BJ (cell line): ENCODE results near the gene GMNN. TPM values are rescaled to one million over a fixed set of nuclear protein-coding genes. Genes with fewer than 3 reads are reported as not detected.
A peak's percentile ranks its signal among the peaks of the same experiment; 100 is the strongest.
"Not testable (repeated sequence)": the region's sequence is repeated elsewhere in the genome, so short reads cannot be mapped to it uniquely, and the experiment has no call there.

Experiments
- CTCF ChIA-PET: fragments of 350-600 bp; formaldehyde crosslinking; extraction: SDS; loops from one replicate; lab custom pipeline; 2021; ENCODE audit warnings: antibody characterized with exemption, inconsistent platforms; lab: Yijun Ruan, JAX
- POLR2A ChIA-PET: fragments of 300-600 bp; sonication (Branson Sonifier 250); formaldehyde crosslinking; extraction: SDS; loops from one replicate; lab custom pipeline; 2021; ENCODE audit warnings: antibody characterized with exemption; lab: Charles Lee
- DNase-seq: peaks from one replicate; pipeline ENCODE4 v3.0.0-alpha.2; 2011; ENCODE audit warnings: low read depth
- H3K27me3 ChIP-seq: 2 replicates; pipeline ENCODE4 v1.6.0; 2011; ENCODE audit warnings: low read length; ENCODE audit not compliant: control insufficient read depth, insufficient read depth
- H3K36me3 ChIP-seq: 2 replicates; pipeline ENCODE4 v1.5.1; 2011; ENCODE audit warnings: low read length; ENCODE audit not compliant: control insufficient read depth, insufficient read depth
- H3K4me3 ChIP-seq: 2 replicates; pipeline ENCODE4 v1.5.1; 2011; ENCODE audit warnings: low read depth, mild to moderate bottlenecking, control low read depth, low read length
- CTCF ChIP-seq: IDR thresholded peaks from 2 replicates; pipeline ENCODE4 v1.5.1; 2011; ENCODE audit warnings: low read depth, mild to moderate bottlenecking, control low read depth, inconsistent platforms, low read length, moderate library complexity; ENCODE audit not compliant: insufficient read depth
- polyA plus RNA-seq: library from polyadenylated mRNA; depleted of rRNA; stranded (reverse); fragments of >200 nt; gene quantifications from 2 replicates; pipeline ENCODE4 v1.2.3, GENCODE V29; 2011

Gene GMNN
- polyA plus RNA-seq, 1 experiment = 13.4 TPM

- H3K4me3 ChIP-seq = no peak overlapping the region
- no peaks in the 10 kb centered on the region for H3K27me3 ChIP-seq
- DNase-seq = no peak
- POLR2A ChIA-PET = no interaction called here
- CTCF ChIA-PET = interaction anchor here (1.0 kb wide), 1 partner anchor 11 kb away, joined by 3 read pairs; no protein-coding TSS in a partner anchor
- no peak for TF ChIP-seq CTCF
- H3K36me3 ChIP-seq = no peaks in the 10 kb centered on the region
Measured at GRCh38 chr6:24761851-24762250, 12.9 kb upstream of the GMNN start.

- ChIA-PET POLR2A (no interaction called here), CTCF (interaction anchor here (0.6 kb wide), 1 partner anchor 27 kb away, joined by 3 read pairs; no protein-coding TSS in a partner anchor)
- H3K4me3 ChIP-seq = no peak overlapping the region
- H3K36me3 ChIP-seq = no peaks in the 10 kb centered on the region
- no peak for DNase-seq
- TF ChIP-seq CTCF = no peak
- H3K27me3 ChIP-seq = no peaks in the 10 kb centered on the region
Measured at GRCh38 chr6:24763578-24763977, 11.2 kb upstream of the GMNN start.

GRCh38 chr6:24764833-24765828 lies 9.6 kb upstream of the GMNN start:
- POLR2A ChIA-PET, H3K27me3 ChIP-seq, DNase-seq, H3K4me3 ChIP-seq, H3K36me3 ChIP-seq: not testable (repeated sequence)
- CTCF ChIA-PET = interaction anchor here (0.9 to 6.3 kb wide), 4 partner anchors 183 to 244 kb away, joined by 3 to 61 read pairs (median 3); no protein-coding TSS in a partner anchor

GRCh38 chr6:24765968-24766367 lies 8.8 kb upstream of the GMNN start:
- DNase-seq, POLR2A ChIA-PET, H3K4me3 ChIP-seq, H3K36me3 ChIP-seq, H3K27me3 ChIP-seq: not testable (repeated sequence)
- CTCF ChIA-PET = interaction anchor here (0.9 to 6.3 kb wide), 7 partner anchors 54 to 245 kb away, joined by 3 to 61 read pairs (median 4); no protein-coding TSS in a partner anchor

DNA sequence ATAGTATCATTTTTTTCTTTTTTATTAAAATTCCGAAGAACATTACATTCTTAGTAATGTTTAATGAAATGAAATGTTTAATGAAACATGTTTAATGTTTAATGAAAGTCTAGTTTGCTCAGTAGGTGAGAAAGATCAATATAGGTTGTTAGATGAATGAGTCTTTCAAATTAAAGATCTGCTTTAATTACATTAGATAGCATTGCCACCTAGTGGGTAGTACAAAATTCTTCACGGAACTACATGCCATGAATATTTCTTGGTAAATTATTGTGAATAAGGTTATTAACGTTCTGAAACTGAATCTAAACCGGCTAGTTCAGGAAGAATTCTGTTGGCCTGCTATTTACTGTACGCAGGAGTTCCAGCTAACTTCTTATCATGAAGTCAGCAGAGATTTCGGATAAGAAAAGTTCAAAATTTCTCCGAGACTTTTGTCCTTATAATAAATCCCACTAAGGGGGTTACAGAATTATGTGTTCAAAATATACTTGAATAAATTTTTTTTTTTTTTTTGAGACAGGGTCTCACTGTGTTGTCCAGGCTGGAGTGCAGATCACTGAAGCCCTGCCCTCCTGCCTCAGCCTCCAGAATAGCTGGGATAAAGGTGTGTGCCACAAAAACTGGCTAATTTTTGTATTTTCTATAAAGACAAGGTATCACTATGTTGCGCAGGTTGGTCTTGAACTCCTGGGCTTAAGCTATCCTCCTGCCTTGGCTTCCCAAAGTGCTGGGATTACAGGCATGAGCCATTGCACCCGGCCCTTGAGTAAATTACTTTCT lies 7.9 kb upstream of the GMNN start:
- Histone ChIP-seq H3K36me3 (no peaks in the 10 kb centered on the region), H3K4me3 (no peak overlapping the region), H3K27me3 (no peaks in the 10 kb centered on the region)
- DNase-seq = no peak
- peak; percentile 30; the same call in 1 of the 2 replicates for TF ChIP-seq CTCF
- ChIA-PET POLR2A (no interaction called here), CTCF (interaction anchor here (0.6 to 6.3 kb wide), 10 partner anchors 48 to 314 kb away, joined by 3 to 61 read pairs (median 4); partner anchors contain the start of gene C6orf62)
